ENCODE measurements around the gene ADGRB2. TPM values are rescaled to one million over a fixed set of nuclear protein-coding genes. Genes with fewer than 3 reads are reported as not detected.

Gene ADGRB2
- total RNA-seq, 1 experiment from 2014 or later: 15.6 TPM

- H3K9me3 ChIP-seq (ENCODE audit: insufficient read depth, low read depth): no peaks in the 10 kb centered on the region
- H3K4me2 ChIP-seq: no peak overlapping the region
- no peaks in the 10 kb centered on the region for H3K79me2 ChIP-seq (ENCODE audit: low read depth)
- peaks cover 42% of the 10 kb centered on the region for H3K4me1 ChIP-seq (replicated peaks; ENCODE audit: insufficient read depth)
- CTCF ChIA-PET: interaction anchor here (0.6 kb wide), 1 partner anchor 24 kb away, joined by 3 read pairs; no protein-coding TSS in a partner anchor
- H3K27ac ChIP-seq: no peak overlapping the region
- H3K4me3 ChIP-seq: no peak overlapping the region
- no peaks in the 10 kb centered on the region for H4K20me1 ChIP-seq (ENCODE audit: insufficient read depth)
- POLR2A ChIA-PET (ENCODE audit: unreplicated experiment): no interaction called here
- no peak for TF ChIP-seq CTCF (conservative IDR thresholded peaks at IDR 0.05)
- no peak for TF ChIP-seq EZH2 (IDR thresholded peaks at IDR 0.05; ENCODE audit: low read depth)
- no TSS peak for BruUV-seq (replicated peaks)
- no peak for DNase-seq
- no peak overlapping the region for H2AFZ ChIP-seq
- H3K36me3 ChIP-seq (ENCODE audit: low read depth): no peaks in the 10 kb centered on the region
- intact Hi-C loops (cut with micrococcal nuclease; ENCODE audit: unreplicated experiment): no loop called here
- no peaks in the 10 kb centered on the region for H3K9me2 ChIP-seq (ENCODE audit: insufficient read depth)
- H3K27me3 ChIP-seq (ENCODE audit: insufficient read depth, low read depth): no peaks in the 10 kb centered on the region
- H3F3A ChIP-seq (ENCODE audit: insufficient read depth, low read depth): peaks cover 30% of the 10 kb centered on the region; the same call in 1 of the 2 replicates
Observed at GRCh38 chr1:31691446-31691845, 72.7 kb downstream of the ADGRB2 start.

GRCh38 chr1:31690921-31691320, 73.2 kb downstream of the ADGRB2 start:
- H3F3A ChIP-seq (ENCODE audit: insufficient read depth, low read depth): peaks cover 30% of the 10 kb centered on the region; the same call in 1 of the 2 replicates
- H3K36me3 ChIP-seq (ENCODE audit: low read depth): no peaks in the 10 kb centered on the region
- H2AFZ ChIP-seq: no peak overlapping the region
- H3K9me3 ChIP-seq (ENCODE audit: insufficient read depth, low read depth): no peaks in the 10 kb centered on the region
- H3K79me2 ChIP-seq (ENCODE audit: low read depth): no peaks in the 10 kb centered on the region
- H3K4me3 ChIP-seq: no peak overlapping the region
- intact Hi-C loops (cut with micrococcal nuclease; ENCODE audit: unreplicated experiment): no loop called here
- POLR2A ChIA-PET (ENCODE audit: unreplicated experiment): no interaction called here
- H3K27ac ChIP-seq: no peak overlapping the region
- CTCF ChIA-PET: no interaction called here
- 0 out of 2 replicates have a peak overlapping the region, but pooled peaks have one; percentile 57 for H3K4me2 ChIP-seq
- no peak for DNase-seq
- H4K20me1 ChIP-seq (ENCODE audit: insufficient read depth): no peaks in the 10 kb centered on the region
- no TSS peak for BruUV-seq (replicated peaks)
- H3K9me2 ChIP-seq (ENCODE audit: insufficient read depth): no peaks in the 10 kb centered on the region
- H3K27me3 ChIP-seq (ENCODE audit: insufficient read depth, low read depth): no peaks in the 10 kb centered on the region
- H3K4me1 ChIP-seq (replicated peaks; ENCODE audit: insufficient read depth): peaks cover 42% of the 10 kb centered on the region
- TF ChIP-seq CTCF (conservative IDR thresholded peaks at IDR 0.05): no peak
- TF ChIP-seq EZH2 (IDR thresholded peaks at IDR 0.05; ENCODE audit: low read depth): no peak

- Histone ChIP-seq H3K4me1 (replicated peaks; ENCODE audit: insufficient read depth) (peaks cover 42% of the 10 kb centered on the region), H2AFZ (no peak overlapping the region), H3K4me3 (no peak overlapping the region; the same call in 1 of the 2 replicates), H3K27me3 (ENCODE audit: insufficient read depth, low read depth) (no peaks in the 10 kb centered on the region), H4K20me1 (ENCODE audit: insufficient read depth) (no peaks in the 10 kb centered on the region), H3K4me2 (peak overlapping the region; percentile 57), H3K79me2 (ENCODE audit: low read depth) (no peaks in the 10 kb centered on the region), H3K27ac (peak overlapping the region; percentile 44), H3F3A (ENCODE audit: insufficient read depth, low read depth) (peaks cover 30% of the 10 kb centered on the region; the same call in 1 of the 2 replicates), H3K36me3 (ENCODE audit: low read depth) (no peaks in the 10 kb centered on the region), H3K9me3 (ENCODE audit: insufficient read depth, low read depth) (no peaks in the 10 kb centered on the region), H3K9me2 (ENCODE audit: insufficient read depth) (no peaks in the 10 kb centered on the region)
- ChIA-PET CTCF (interaction anchor here (0.6 kb wide), 1 partner anchor 496 kb away, joined by 4 read pairs; no protein-coding TSS in a partner anchor), POLR2A (ENCODE audit: unreplicated experiment) (interaction anchor here (0.5 to 0.6 kb wide), 3 partner anchors 23 to 961 kb away, joined by 3 to 5 read pairs (median 3); partner anchors contain the start of gene RBBP4)
- no peak for TF ChIP-seq EZH2 (IDR thresholded peaks at IDR 0.05; ENCODE audit: low read depth)
- no peak for TF ChIP-seq CTCF (conservative IDR thresholded peaks at IDR 0.05)
- DNase-seq: peak; percentile 80 to 98
- intact Hi-C loops (cut with micrococcal nuclease; ENCODE audit: unreplicated experiment): no loop called here
- no TSS peak for BruUV-seq (replicated peaks)
Observed at GRCh38 chr1:31689854-31690253, 74.3 kb downstream of the ADGRB2 start.
